H9 (cell line): Measurements from ENCODE around the gene KATNB1. TPM values are rescaled to one million over a fixed set of nuclear protein-coding genes. Genes with fewer than 3 reads are reported as not detected.

Experiments used
- DNase-seq: peaks from one replicate; pipeline ENCODE4 v3.0.0-alpha.2; 2017
- H2AFZ ChIP-seq: one replicate; pipeline ENCODE4 v1.6.1; 2013; ENCODE audit warnings: mild to moderate bottlenecking, low read length, control low read depth, moderate library complexity
- H2AK5ac ChIP-seq: 2 replicates; pipeline ENCODE4 v1.6.1; 2013; ENCODE audit warnings: low read length, control low read depth, mixed read lengths; ENCODE audit not compliant: insufficient read length
- H2BK120ac ChIP-seq: one replicate; pipeline ENCODE4 v1.6.1; 2013; ENCODE audit warnings: low read depth, mild to moderate bottlenecking, low read length, control low read depth, inconsistent platforms; ENCODE audit not compliant: poor library complexity, severe bottlenecking
- H2BK12ac ChIP-seq: 2 replicates; pipeline ENCODE4 v1.6.1; 2013; ENCODE audit warnings: low read length, control low read depth, mixed read lengths, low read depth; ENCODE audit not compliant: insufficient read length
- H2BK15ac ChIP-seq: 2 replicates; pipeline ENCODE4 v1.6.1; 2013; ENCODE audit warnings: low read depth, low read length, control low read depth
- H2BK20ac ChIP-seq: one replicate; pipeline ENCODE4 v1.6.1; 2013; ENCODE audit warnings: low read depth, mild to moderate bottlenecking, low read length, control low read depth, inconsistent platforms; ENCODE audit not compliant: poor library complexity, severe bottlenecking
- H2BK5ac ChIP-seq: 2 replicates; pipeline ENCODE4 v1.6.1; 2013; ENCODE audit warnings: low read length, control low read depth, mixed read lengths; ENCODE audit not compliant: insufficient read length
- H3K14ac ChIP-seq: 2 replicates; pipeline ENCODE4 v1.6.1; 2013; ENCODE audit warnings: low read length, control low read depth; ENCODE audit not compliant: insufficient read depth
- H3K18ac ChIP-seq: 2 replicates; pipeline ENCODE4 v1.6.1; 2013; ENCODE audit warnings: low read depth, mild to moderate bottlenecking, mixed read lengths, low read length, control low read depth; ENCODE audit not compliant: insufficient read length
- H3K23ac ChIP-seq: 2 replicates; pipeline ENCODE4 v1.6.1; 2013; ENCODE audit warnings: low read length, control low read depth, mixed read lengths, low read depth; ENCODE audit not compliant: insufficient read length
- H3K23me2 ChIP-seq: 2 replicates; pipeline ENCODE4 v1.6.1; 2013; ENCODE audit warnings: low read depth, mild to moderate bottlenecking, mixed read lengths, low read length, control low read depth; ENCODE audit not compliant: insufficient read length, poor library complexity, severe bottlenecking
- H3K27ac ChIP-seq: 2 replicates; pipeline ENCODE4 v1.5.1; 2013; ENCODE audit warnings: low read length, control low read depth, mixed read lengths, low read depth; ENCODE audit not compliant: insufficient read length
- H3K27me3 ChIP-seq: 2 replicates; pipeline ENCODE4 v1.6.1; 2013; ENCODE audit warnings: low read length, control low read depth, inconsistent platforms; ENCODE audit not compliant: insufficient read depth
- H3K4ac ChIP-seq: 2 replicates; pipeline ENCODE4 v1.6.1; 2013; ENCODE audit warnings: low read depth, mild to moderate bottlenecking, control low read depth, inconsistent platforms, low read length, moderate library complexity
- H3K4me1 ChIP-seq: 2 replicates; pipeline ENCODE4 v1.6.1; 2013; ENCODE audit warnings: low read length, control low read depth, inconsistent platforms; ENCODE audit not compliant: insufficient read depth
- H3K4me2 ChIP-seq: 2 replicates; pipeline ENCODE4 v1.6.1; 2013; ENCODE audit warnings: low read length, control low read depth, mixed read lengths; ENCODE audit not compliant: insufficient read length, insufficient read depth
- H3K56ac ChIP-seq: 2 replicates; pipeline ENCODE4 v1.6.1; 2013; ENCODE audit warnings: low read depth, mild to moderate bottlenecking, mixed read lengths, low read length, control low read depth; ENCODE audit not compliant: insufficient read length
- H3K79me1 ChIP-seq: 2 replicates; pipeline ENCODE4 v1.6.1; 2013; ENCODE audit warnings: low read depth, mild to moderate bottlenecking, moderate library complexity, low read length, control low read depth, inconsistent platforms; ENCODE audit not compliant: insufficient read depth, poor library complexity, severe bottlenecking
- H3K79me2 ChIP-seq: 2 replicates; pipeline ENCODE4 v1.6.1; 2013; ENCODE audit warnings: low read length, control low read depth, inconsistent platforms; ENCODE audit not compliant: insufficient read depth
- H3K9ac ChIP-seq: 2 replicates; pipeline ENCODE4 v1.6.1; 2013; ENCODE audit warnings: low read length, control low read depth, mixed read lengths; ENCODE audit not compliant: insufficient read length; ENCODE audit errors: extremely low read depth
- H3K9me3 ChIP-seq: one replicate; pipeline ENCODE4 v1.6.1; 2013; ENCODE audit warnings: low read depth, low read length, inconsistent platforms; ENCODE audit not compliant: control insufficient read depth
- H3T11ph ChIP-seq: one replicate; pipeline ENCODE4 v1.6.1; 2013; ENCODE audit warnings: mild to moderate bottlenecking, low read length, control low read depth, inconsistent platforms
- H4K20me1 ChIP-seq: one replicate; pipeline ENCODE4 v1.6.1; 2013; ENCODE audit not compliant: control insufficient read depth, insufficient read length, insufficient read depth
- H4K5ac ChIP-seq: 2 replicates; pipeline ENCODE4 v1.6.1; 2013; ENCODE audit warnings: low read depth, mild to moderate bottlenecking, mixed read lengths, low read length, control low read depth; ENCODE audit not compliant: insufficient read length
- H4K8ac ChIP-seq: replicated peaks from 2 replicates; pipeline ENCODE4 v1.6.1; 2013; ENCODE audit warnings: low read length, control low read depth, mixed read lengths, low read depth; ENCODE audit not compliant: insufficient read length
- H4K91ac ChIP-seq: 2 replicates; pipeline ENCODE4 v1.6.1; 2013; ENCODE audit warnings: low read depth, mild to moderate bottlenecking, moderate library complexity, mixed read lengths, low read length, control low read depth; ENCODE audit not compliant: insufficient read length
- H3K27ac Mint-ChIP-seq, 3 experiments: 2 replicates in 2 of 3; 3 replicates in 1 of 3; pipeline ENCODE4 v1.8.0; 2020 to 2021; ENCODE audit warnings: mixed read lengths in 3 of 3, mild to moderate bottlenecking in 1 of 3, moderate library complexity in 1 of 3
- H3K27me3 Mint-ChIP-seq: 2 replicates; pipeline ENCODE4 v1.8.0; 2021; ENCODE audit warnings: low read depth, mild to moderate bottlenecking, moderate library complexity, mixed read lengths
- H3K36me3 Mint-ChIP-seq, 3 experiments: 2 replicates in 2 of 3; 3 replicates in 1 of 3; pipeline ENCODE4 v1.8.0; 2020 to 2021; ENCODE audit warnings: low read depth in 3 of 3, mixed read lengths in 3 of 3; ENCODE audit not compliant: insufficient read depth in 1 of 3
- H3K4me1 Mint-ChIP-seq, 2 experiments: 2 replicates each; pipeline ENCODE4 v1.8.0; 2020; ENCODE audit warnings: mixed read lengths in 2 of 2
- H3K4me3 Mint-ChIP-seq, 2 experiments: 2 replicates in 1 of 2; 3 replicates in 1 of 2; pipeline ENCODE4 v1.8.0; 2020 to 2021; ENCODE audit warnings: mild to moderate bottlenecking in 2 of 2, mixed read lengths in 2 of 2, moderate library complexity in 1 of 2
- H3K9me3 Mint-ChIP-seq, 2 experiments: 2 replicates in 1 of 2; 3 replicates in 1 of 2; pipeline ENCODE4 v1.8.0; 2020; ENCODE audit warnings: mild to moderate bottlenecking in 2 of 2, mixed read lengths in 2 of 2, moderate library complexity in 1 of 2
- WGBS: extraction: QIAGEN DNeasy Blood & Tissue Kit; methylation state at CpG from one replicate; pipeline ENCODE4 v1.1.7; 2013; ENCODE audit warnings: missing lambda C conversion rate, low lambda C conversion rate, mixed read lengths; ENCODE audit not compliant: insufficient read length; ENCODE audit errors: extremely low coverage; 5-methylcytosine and 5-hydroxymethylcytosine counted together
- total RNA-seq: library from RNA; stranded (reverse); gene quantifications from 2 replicates; pipeline ENCODE4 v1.2.1, GENCODE V29; 2021
- TF ChIP-seq, protein P1 (sequence below): fragments of 200-600 bp; sonication (generic); conservative IDR thresholded peaks from 3 replicates; pipeline ENCODE4 v1.8.0; 2021; ENCODE audit warnings: antibody characterized with exemption, mild to moderate bottlenecking

KATNB1 gene
- total RNA-seq, 1 experiment from 2014 or later = 29.9 TPM

- Histone ChIP-seq H2BK12ac (no peak overlapping the region), H3K56ac (no peak overlapping the region), H3K18ac (no peak overlapping the region), H4K20me1 (peaks cover 3% of the 10 kb centered on the region), H3K9me3 (no peaks in the 10 kb centered on the region), H2AK5ac (no peak overlapping the region), H4K8ac (no peak overlapping the region), H3K14ac (no peak overlapping the region), H4K91ac (no peak overlapping the region), H3K4ac (no peak overlapping the region), H2BK5ac (no peak overlapping the region), H3K27ac (no peak overlapping the region), H3K23me2 (no peaks in the 10 kb centered on the region), H3K23ac (no peak overlapping the region), H3K27me3 (no peaks in the 10 kb centered on the region), H3K4me1 (no peaks in the 10 kb centered on the region; the same call in 1 of the 2 replicates), H2AFZ (no peak overlapping the region), H4K5ac (no peak overlapping the region), H3T11ph (no peak overlapping the region), H2BK15ac (no peak overlapping the region), H3K9ac (no peak overlapping the region), H3K79me1 (no peaks in the 10 kb centered on the region), H3K79me2 (no peaks in the 10 kb centered on the region), H3K4me2 (no peak overlapping the region), H2BK120ac (no peak overlapping the region), H2BK20ac (no peak overlapping the region)
- no peak for DNase-seq
- no peaks in the 10 kb centered on the region for H3K9me3 Mint-ChIP-seq
- H3K27me3 Mint-ChIP-seq = no peaks in the 10 kb centered on the region
- no CpG with 5 or more reads among the region's 7 CpGs for WGBS
- peaks cover 4 to 25% (median 22%) of the 10 kb centered on the region in 3 experiments; a peak in 6 of 7 replicates for H3K36me3 Mint-ChIP-seq
- H3K27ac Mint-ChIP-seq = no peak overlapping the region
- H3K4me3 Mint-ChIP-seq = no peak overlapping the region
- TF ChIP-seq, protein P1, sequence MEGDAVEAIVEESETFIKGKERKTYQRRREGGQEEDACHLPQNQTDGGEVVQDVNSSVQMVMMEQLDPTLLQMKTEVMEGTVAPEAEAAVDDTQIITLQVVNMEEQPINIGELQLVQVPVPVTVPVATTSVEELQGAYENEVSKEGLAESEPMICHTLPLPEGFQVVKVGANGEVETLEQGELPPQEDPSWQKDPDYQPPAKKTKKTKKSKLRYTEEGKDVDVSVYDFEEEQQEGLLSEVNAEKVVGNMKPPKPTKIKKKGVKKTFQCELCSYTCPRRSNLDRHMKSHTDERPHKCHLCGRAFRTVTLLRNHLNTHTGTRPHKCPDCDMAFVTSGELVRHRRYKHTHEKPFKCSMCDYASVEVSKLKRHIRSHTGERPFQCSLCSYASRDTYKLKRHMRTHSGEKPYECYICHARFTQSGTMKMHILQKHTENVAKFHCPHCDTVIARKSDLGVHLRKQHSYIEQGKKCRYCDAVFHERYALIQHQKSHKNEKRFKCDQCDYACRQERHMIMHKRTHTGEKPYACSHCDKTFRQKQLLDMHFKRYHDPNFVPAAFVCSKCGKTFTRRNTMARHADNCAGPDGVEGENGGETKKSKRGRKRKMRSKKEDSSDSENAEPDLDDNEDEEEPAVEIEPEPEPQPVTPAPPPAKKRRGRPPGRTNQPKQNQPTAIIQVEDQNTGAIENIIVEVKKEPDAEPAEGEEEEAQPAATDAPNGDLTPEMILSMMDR = no peak
- H3K4me1 Mint-ChIP-seq = peaks cover 6 to 13% of the 10 kb centered on the region in 2 experiments
Measured at GRCh38 chr16:57757883-57758282, 22.3 kb downstream of the KATNB1 start.
